ENCODE measurements around the gene SYTL4. TPM values are rescaled to one million over a fixed set of nuclear protein-coding genes. Genes with fewer than 3 reads are reported as not detected.

Gene SYTL4
- total and polyA plus RNA-seq, 8 donors = 8.8 to 14.9 (median 11.6) TPM

GRCh38 chrX:100704581-100705203 lies 27.2 kb downstream of the SYTL4 start:
- no peak for DNase-seq
- TF ChIP-seq CTCF (IDR thresholded peaks at IDR 0.05) = no peak
- no peaks in the 10 kb centered on the region for H3K4me1 ChIP-seq
- H3K36me3 ChIP-seq = no peaks in the 10 kb centered on the region
- intact Hi-C loops (cut with DNase I) = no loop called here
- no peak for ATAC-seq
- no peaks in the 10 kb centered on the region for H3K9me3 ChIP-seq
- peaks cover 0 to 9% of the 10 kb centered on the region in 2 donors for H3K27me3 ChIP-seq
- H3K27ac ChIP-seq = no peak overlapping the region
- no peak overlapping the region for H3K4me3 ChIP-seq

GRCh38 chrX:100700809-100701208 lies 31.1 kb downstream of the SYTL4 start:
- intact Hi-C loops (cut with DNase I) = no loop called here
- Histone ChIP-seq H3K36me3 (no peaks in the 10 kb centered on the region), H3K9me3 (no peaks in the 10 kb centered on the region), H3K27me3 (peaks cover 0 to 3% of the 10 kb centered on the region in 2 donors), H3K27ac (no peak overlapping the region), H3K4me3 (no peak overlapping the region), H3K4me1 (no peaks in the 10 kb centered on the region)
- ATAC-seq = no peak
- DNase-seq = no peak
- TF ChIP-seq CTCF (IDR thresholded peaks at IDR 0.05) = no peak

- DNase-seq (no peak), ATAC-seq (no peak)
- Histone ChIP-seq H3K27me3 (peaks cover 0 to 9% of the 10 kb centered on the region in 2 donors), H3K36me3 (no peaks in the 10 kb centered on the region), H3K9me3 (no peaks in the 10 kb centered on the region), H3K4me1 (no peaks in the 10 kb centered on the region), H3K27ac (no peak overlapping the region), H3K4me3 (no peak overlapping the region)
- TF ChIP-seq CTCF (IDR thresholded peaks at IDR 0.05) = no peak
- intact Hi-C loops (cut with DNase I) = no loop called here
Observed at GRCh38 chrX:100698551-100698950, 33.4 kb downstream of the SYTL4 start.

- Histone ChIP-seq H3K4me1 (no peaks in the 10 kb centered on the region), H3K27me3 (peaks cover 0 to 9% of the 10 kb centered on the region in 2 donors), H3K36me3 (no peaks in the 10 kb centered on the region), H3K9me3 (no peaks in the 10 kb centered on the region), H3K27ac (no peak overlapping the region), H3K4me3 (no peak overlapping the region)
- intact Hi-C loops (cut with DNase I) = no loop called here
- ATAC-seq (no peak), DNase-seq (no peak)
- TF ChIP-seq CTCF (IDR thresholded peaks at IDR 0.05) = no peak
Observed at GRCh38 chrX:100696699-100697351, 35.1 kb downstream of the SYTL4 start.

- DNase-seq (no peak), ATAC-seq (no peak)
- H3K27me3 ChIP-seq = peaks cover 0 to 9% of the 10 kb centered on the region in 2 donors
- no peak overlapping the region for H3K4me3 ChIP-seq
- intact Hi-C loops (cut with DNase I) = no loop called here
- no peaks in the 10 kb centered on the region for H3K4me1 ChIP-seq
- H3K27ac ChIP-seq = no peak overlapping the region
- H3K36me3 ChIP-seq = no peaks in the 10 kb centered on the region
- TF ChIP-seq CTCF (IDR thresholded peaks at IDR 0.05) = no peak
- H3K9me3 ChIP-seq = no peaks in the 10 kb centered on the region
Observed at GRCh38 chrX:100695991-100696390, 35.9 kb downstream of the SYTL4 start.
